HCT116 (cell line): ENCODE measurements around the gene NARF. TPM values are rescaled to one million over a fixed set of nuclear protein-coding genes. Genes with fewer than 3 reads are reported as not detected.

Experiments
- ATAC-seq: fragments of 200-7000 bp; cut with Tn5 transposase; 2 replicates; pipeline ENCODE4 v1.9.1; 2020; ENCODE audit warnings: mild to moderate bottlenecking, moderate library complexity
- BruUV-seq: library from RNA; stranded (reverse); fragments of 400-500 nt; replicated peaks from 2 replicates; lab custom pipeline; 2021; lab: Mats Ljungman, UMichigan
- CTCF ChIA-PET: fragments of 300-600 bp; sonication (Branson Sonifier 250); formaldehyde crosslinking; loops from one replicate; lab custom pipeline; 2021; ENCODE audit warnings: antibody characterized with exemption; lab: Charles Lee
- POLR2A ChIA-PET: fragments of 300-600, 350-600 bp; sonication (Branson Sonifier 250); formaldehyde crosslinking; loops from one replicate; lab custom pipeline; 2021; ENCODE audit warnings: antibody characterized with exemption; lab: Charles Lee
- RAD21 ChIA-PET, 2 experiments: fragments of 300-600 bp; sonication (Branson Sonifier 250); formaldehyde crosslinking; loops; one replicate each; lab custom pipeline; 2023; ENCODE audit warnings: low total read pairs in 2 of 2; ENCODE audit not compliant: uncharacterized antibody in 2 of 2, unreplicated experiment in 2 of 2, low non-redundant PET in 1 of 2; lab: Charles Lee
- DNase-seq: peaks from one replicate; pipeline ENCODE4 v3.0.0-alpha.2; 2010; ENCODE audit warnings: low read depth, low spot score
- H2AFZ ChIP-seq: fragments of 200-600 bp; shearing (Covaris generic), sonication (generic); 2 replicates; pipeline ENCODE4 v1.6.1; 2017; ENCODE audit warnings: low read depth, mixed run types, mixed read lengths, antibody characterized with exemption, low read length; ENCODE audit not compliant: poor library complexity, severe bottlenecking
- H3K27ac ChIP-seq: 2 replicates; pipeline ENCODE4 v1.5.1; 2012; ENCODE audit warnings: low read depth, low read length
- H3K27me3 ChIP-seq: fragments of 200-600 bp; sonication (generic); 2 replicates; pipeline ENCODE4 v1.6.1; 2016; ENCODE audit warnings: mixed run types, low read length, mixed read lengths; ENCODE audit not compliant: insufficient read depth
- H3K36me3 ChIP-seq, 2 experiments: fragments of 200-500 bp in 1 of 2; fragments of 200-600 bp in 1 of 2; sonication (Bioruptor generic) in 1 of 2; sonication (generic) in 1 of 2; 2 replicates each; pipeline versions ENCODE4 v1.5.1 to v1.6.1; 2014 to 2016; ENCODE audit warnings: low read length in 2 of 2, inconsistent platforms in 1 of 2, mixed read lengths in 1 of 2, mixed run types in 1 of 2; ENCODE audit not compliant: insufficient read depth in 2 of 2, control insufficient read depth in 1 of 2
- H3K4me1 ChIP-seq, 2 experiments: fragments of 200-600 bp in 1 of 2; sonication (generic) in 1 of 2; 2 replicates each; pipeline versions ENCODE4 v1.5.1 to v1.6.1; 2012 to 2017; ENCODE audit warnings: low read length in 2 of 2, inconsistent platforms in 1 of 2, mild to moderate bottlenecking in 1 of 2, mixed read lengths in 1 of 2, mixed run types in 1 of 2, moderate library complexity in 1 of 2; ENCODE audit not compliant: insufficient read depth in 2 of 2, control insufficient read depth in 1 of 2
- H3K4me2 ChIP-seq: fragments of 200-600 bp; sonication (generic); 2 replicates; pipeline ENCODE4 v1.6.1; 2017; ENCODE audit warnings: mixed run types, low read length, mixed read lengths
- H3K4me3 ChIP-seq, 2 experiments: fragments of 200-600 bp in 1 of 2; sonication (generic) in 1 of 2; replicated peaks in 1 of 2; 2 replicates each; pipeline ENCODE4 v1.5.1; 2011 to 2016; ENCODE audit warnings: low read length in 2 of 2, control low read depth in 1 of 2, low read depth in 1 of 2, mild to moderate bottlenecking in 1 of 2, mixed read lengths in 1 of 2, mixed run types in 1 of 2
- H3K79me2 ChIP-seq: fragments of 200-600 bp; sonication (generic); 2 replicates; pipeline ENCODE4 v1.6.1; 2017; ENCODE audit warnings: mild to moderate bottlenecking, mixed run types, low read length, moderate library complexity, mixed read lengths; ENCODE audit not compliant: insufficient read depth
- H3K9ac ChIP-seq: fragments of 200-600 bp; sonication (generic); 2 replicates; pipeline ENCODE4 v1.6.1; 2016; ENCODE audit warnings: low read length, mixed read lengths
- H3K9me2 ChIP-seq: fragments of 200-600 bp; sonication (generic), shearing (Covaris generic); 2 replicates; pipeline ENCODE4 v1.6.1; 2017; ENCODE audit warnings: mixed run types, mild to moderate bottlenecking, moderate library complexity; ENCODE audit not compliant: insufficient read depth
- H3K9me3 ChIP-seq, 2 experiments: fragments of 200-500 bp in 1 of 2; fragments of 200-600 bp in 1 of 2; sonication (Bioruptor generic) in 1 of 2; sonication (generic) in 1 of 2; 2 replicates each; pipeline ENCODE4 v1.6.1; 2014 to 2017; ENCODE audit warnings: low read length in 2 of 2, mixed read lengths in 2 of 2, inconsistent platforms in 1 of 2, low read depth in 1 of 2, mild to moderate bottlenecking in 1 of 2, mixed run types in 1 of 2, moderate library complexity in 1 of 2; ENCODE audit not compliant: control insufficient read depth in 1 of 2, insufficient read depth in 1 of 2
- H4K20me1 ChIP-seq: fragments of 200-600 bp; sonication (generic), shearing (Covaris generic); 2 replicates; pipeline ENCODE4 v1.6.1; 2017; ENCODE audit warnings: mixed run types, mild to moderate bottlenecking, moderate library complexity; ENCODE audit not compliant: insufficient read depth
- CBX3 ChIP-seq: IDR thresholded peaks from 2 replicates; pipeline ENCODE4 v1.6.1; 2012; ENCODE audit warnings: low read depth
- CEBPB ChIP-seq: IDR thresholded peaks from 2 replicates; pipeline ENCODE4 v1.6.1; 2012; ENCODE audit warnings: low read depth
- EZH2 ChIP-seq: fragments of 200-600 bp; sonication (generic); IDR thresholded peaks from 2 replicates; pipeline ENCODE4 v1.6.1; 2017; ENCODE audit warnings: antibody characterized with exemption, mixed run types
- FOSL1 ChIP-seq: IDR thresholded peaks from 2 replicates; pipeline ENCODE4 v1.6.1; 2012; ENCODE audit warnings: low read depth
- POLR2A ChIP-seq: IDR thresholded peaks from 2 replicates; pipeline ENCODE4 v1.7.0; 2011; ENCODE audit warnings: borderline replicate concordance; ENCODE audit not compliant: insufficient read depth, insufficient read length; ENCODE audit errors: extremely low read depth
- REST ChIP-seq: IDR thresholded peaks from 2 replicates; pipeline ENCODE4 v1.6.1; 2012; ENCODE audit warnings: low read depth
- SIN3A ChIP-seq: IDR thresholded peaks from 2 replicates; pipeline ENCODE4 v1.6.1; 2012; ENCODE audit warnings: low read depth
- TCF7L2 ChIP-seq: IDR thresholded peaks from 2 replicates; pipeline ENCODE4 v1.7.0; 2011; ENCODE audit warnings: borderline replicate concordance, inconsistent platforms; ENCODE audit not compliant: insufficient read depth, insufficient read length; ENCODE audit errors: extremely low read depth
- ZBTB33 ChIP-seq: IDR thresholded peaks from 2 replicates; pipeline ENCODE4 v1.6.1; 2011; ENCODE audit warnings: mild to moderate bottlenecking, low read length, moderate library complexity; ENCODE audit not compliant: insufficient replicate concordance; ENCODE audit errors: extremely low read depth
- ZNF274 ChIP-seq: fragments of 200-500 bp; sonication (Bioruptor generic); IDR thresholded peaks from 2 replicates; pipeline ENCODE4 v1.6.1; 2014; ENCODE audit warnings: mild to moderate bottlenecking, low read depth, low read length, inconsistent platforms
- intact Hi-C: fragments of 100-400 bp; cut with micrococcal nuclease; formaldehyde crosslinking; loops from 2 replicates; pipeline ENCODE4 v1.10.0; 2022
- total RNA-seq: library from RNA; stranded (reverse); gene quantifications from one replicate; pipeline ENCODE4 v1.2.1, GENCODE V29; 2021; ENCODE audit not compliant: unreplicated experiment
- TF ChIP-seq, protein P1 (sequence below): IDR thresholded peaks from 2 replicates; pipeline ENCODE4 v1.6.1; 2012

The NARF gene
- total RNA-seq, 1 experiment from 2014 or later = 91.8 TPM

DNA sequence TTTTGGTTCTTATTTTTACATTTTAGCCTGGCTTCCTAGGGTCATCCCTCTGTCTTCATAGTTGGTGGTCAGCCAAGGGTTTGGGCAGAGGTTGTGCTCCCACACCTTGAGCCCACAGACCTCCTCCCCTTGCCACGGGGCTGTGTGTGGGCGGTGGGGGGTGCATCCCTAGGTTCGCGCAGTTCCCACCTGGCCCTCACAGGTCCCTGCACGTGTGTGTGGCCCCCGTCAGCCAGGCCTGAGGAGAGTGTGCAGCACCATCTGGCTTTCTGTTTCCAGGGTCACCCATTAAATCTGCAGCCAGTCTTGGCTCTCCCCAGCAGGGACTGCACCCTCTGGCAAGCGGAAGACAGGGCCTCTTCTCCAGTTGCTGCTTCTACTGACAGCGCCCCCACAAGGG lies 26.5 kb upstream of the NARF start:
- 0 out of 4 replicates have a peak, but pooled peaks cover 0 to 2% of the 10 kb centered on the region in 2 experiments for H3K36me3 ChIP-seq
- intact Hi-C loops = no loop called here
- ChIA-PET RAD21 (no interaction called here), CTCF (no interaction called here), POLR2A (no interaction called here)
- H2AFZ ChIP-seq = no peak overlapping the region
- no peak overlapping the region for H3K9ac ChIP-seq
- H3K4me3 ChIP-seq = no peak overlapping the region
- no peaks in the 10 kb centered on the region for H3K4me1 ChIP-seq
- no peaks in the 10 kb centered on the region for H3K9me2 ChIP-seq
- no peaks in the 10 kb centered on the region for H3K79me2 ChIP-seq
- H4K20me1 ChIP-seq = no peaks in the 10 kb centered on the region
- no TSS peak for BruUV-seq
- H3K4me2 ChIP-seq = no peak overlapping the region
- DNase-seq (no peak), ATAC-seq (no peak)
- no peaks in the 10 kb centered on the region for H3K27me3 ChIP-seq
- H3K27ac ChIP-seq = no peak overlapping the region
- H3K9me3 ChIP-seq = no peaks in the 10 kb centered on the region
- TF ChIP-seq SIN3A (no peak), TCF7L2 (no peak), CEBPB (no peak), REST (no peak), ZNF274 (no peak), POLR2A (no peak), CBX3 (no peak), FOSL1 (no peak), ZBTB33 (no peak), EZH2 (no peak)
- TF ChIP-seq, protein P1, sequence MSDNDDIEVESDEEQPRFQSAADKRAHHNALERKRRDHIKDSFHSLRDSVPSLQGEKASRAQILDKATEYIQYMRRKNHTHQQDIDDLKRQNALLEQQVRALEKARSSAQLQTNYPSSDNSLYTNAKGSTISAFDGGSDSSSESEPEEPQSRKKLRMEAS = no peak
